GM18858 (cell line): Measurements from ENCODE around the gene FAM181A.

Experiments used
- ATAC-seq: cut with Tn5 transposase; IDR thresholded peaks from one replicate; pipeline ENCODE4 v1.9.1; 2021; ENCODE audit not compliant: unreplicated experiment

FAM181A gene

DNA sequence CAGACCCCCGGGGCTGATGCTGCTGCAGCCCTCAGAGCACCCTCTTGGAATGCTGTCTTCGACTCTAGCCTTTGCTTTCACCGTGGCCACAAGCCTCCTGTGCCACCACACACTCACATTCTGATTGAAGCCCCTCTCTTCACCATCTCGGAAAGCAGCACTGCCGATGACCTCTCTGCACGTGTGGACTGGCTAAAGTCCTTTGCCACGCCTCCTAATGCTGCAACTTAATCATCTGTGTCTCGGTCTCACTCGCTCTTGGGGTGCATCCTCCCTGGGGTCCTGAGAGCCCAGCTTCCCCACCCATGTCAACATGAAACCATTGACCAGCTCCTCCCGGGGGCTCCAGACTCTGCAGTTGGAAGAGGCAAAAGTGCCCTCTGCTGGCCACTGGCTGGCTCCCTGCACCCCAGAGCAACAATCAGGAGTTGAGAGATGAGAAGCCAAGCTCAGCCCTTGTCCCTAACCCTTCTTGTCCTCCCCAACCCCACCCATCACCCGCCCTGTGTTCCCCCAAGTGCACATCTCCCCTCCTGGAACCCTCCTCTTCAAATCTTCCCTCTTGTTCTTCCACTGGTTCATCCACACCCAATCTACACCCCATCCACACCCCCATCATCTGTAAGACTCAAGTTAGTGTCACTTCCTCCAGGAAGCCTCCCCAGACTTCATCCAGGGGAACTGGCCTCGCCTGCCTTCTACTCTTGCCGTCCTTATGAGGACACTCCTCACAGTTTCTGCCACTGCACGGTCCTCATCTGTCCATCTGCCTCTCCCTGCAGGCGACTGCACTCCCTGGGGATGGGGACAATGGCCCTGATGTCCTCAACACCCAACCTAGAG, 23.6 kb upstream of the FAM181A start:
- no peak for ATAC-seq

- no peak for ATAC-seq
Observed at GRCh38 chr14:93905623-93906022, 21.5 kb upstream of the FAM181A start.

DNA sequence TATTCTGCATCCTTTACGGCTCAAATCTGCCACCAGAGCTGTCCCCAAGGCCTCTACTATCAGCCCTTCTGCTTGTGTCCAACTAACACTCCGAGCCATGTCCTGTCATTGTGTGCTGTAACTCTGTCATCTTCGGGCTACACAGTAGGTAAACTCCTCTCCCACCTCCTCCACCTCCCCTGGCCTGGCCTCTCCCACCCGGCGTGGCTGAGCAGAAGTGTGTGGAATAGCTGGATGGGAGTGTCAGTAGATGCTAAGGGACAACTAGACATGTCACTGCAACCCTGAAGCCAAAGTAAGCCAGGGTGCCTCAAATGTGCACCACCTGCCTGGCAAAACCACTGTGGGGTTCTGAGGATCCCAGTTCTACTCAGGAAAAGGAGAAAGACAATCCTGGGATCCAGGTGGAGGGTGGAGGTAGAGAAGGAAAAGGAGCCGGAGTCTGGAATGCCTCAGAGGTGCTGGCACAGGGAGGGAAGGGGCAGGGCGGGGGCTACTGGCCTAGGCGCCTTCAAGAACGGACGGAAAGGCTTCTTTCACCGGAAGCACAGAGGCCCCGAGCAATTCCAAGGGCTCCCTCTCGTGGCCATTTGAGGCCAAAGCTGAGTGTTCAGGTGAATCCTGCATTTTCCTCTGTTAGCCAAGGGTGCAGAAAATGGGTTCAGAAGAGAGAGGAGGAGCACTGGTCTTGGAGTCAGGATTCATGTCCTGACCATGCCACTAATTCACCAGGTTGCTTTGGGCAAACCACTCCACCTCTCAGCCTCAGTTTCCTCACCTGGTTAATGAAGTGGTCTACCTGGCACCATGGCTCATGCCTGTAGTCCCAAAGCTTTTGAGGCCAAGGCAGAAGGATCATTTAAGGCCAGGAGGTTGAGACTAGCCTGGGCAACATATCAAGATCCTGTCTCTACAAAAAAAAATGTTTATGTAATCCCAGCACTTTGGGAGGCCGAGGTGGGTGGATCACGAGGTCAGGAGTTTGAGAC, 20.5 kb upstream of the FAM181A start:
- no peak for ATAC-seq

DNA sequence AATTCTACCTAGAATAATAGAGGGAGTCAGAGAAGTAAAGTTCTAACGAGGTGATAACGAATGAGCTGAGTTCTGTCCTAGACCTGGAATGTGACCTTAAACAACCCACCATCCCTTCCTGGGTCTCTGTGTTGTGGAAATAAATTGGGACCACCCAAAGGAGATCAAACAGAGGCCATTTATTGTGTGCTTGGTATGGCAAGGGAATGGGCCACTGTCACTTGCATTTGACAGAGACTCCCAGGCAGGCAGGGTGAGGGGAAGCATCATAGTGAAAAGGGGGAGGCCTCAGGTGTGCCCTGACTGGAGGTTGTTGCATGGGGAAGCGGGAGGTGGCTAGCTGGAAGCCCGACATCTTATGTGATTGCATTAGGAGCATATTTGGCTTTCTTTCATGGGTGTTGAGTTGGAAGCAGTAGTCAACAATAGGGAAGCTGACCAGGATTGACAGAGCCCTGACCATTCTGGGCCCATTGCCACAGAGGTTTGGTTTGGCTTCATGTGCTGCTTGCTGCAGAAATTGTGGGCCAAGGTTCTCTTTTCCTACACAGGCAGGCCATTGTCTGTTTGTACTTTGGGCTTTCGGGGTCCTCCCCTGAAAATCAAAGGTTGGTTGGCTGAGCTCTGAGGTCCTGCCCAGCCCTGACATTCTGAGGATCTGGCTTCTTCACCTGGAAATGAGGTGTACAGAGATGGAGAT, 17.6 kb upstream of the FAM181A start:
- ATAC-seq: no peak

DNA sequence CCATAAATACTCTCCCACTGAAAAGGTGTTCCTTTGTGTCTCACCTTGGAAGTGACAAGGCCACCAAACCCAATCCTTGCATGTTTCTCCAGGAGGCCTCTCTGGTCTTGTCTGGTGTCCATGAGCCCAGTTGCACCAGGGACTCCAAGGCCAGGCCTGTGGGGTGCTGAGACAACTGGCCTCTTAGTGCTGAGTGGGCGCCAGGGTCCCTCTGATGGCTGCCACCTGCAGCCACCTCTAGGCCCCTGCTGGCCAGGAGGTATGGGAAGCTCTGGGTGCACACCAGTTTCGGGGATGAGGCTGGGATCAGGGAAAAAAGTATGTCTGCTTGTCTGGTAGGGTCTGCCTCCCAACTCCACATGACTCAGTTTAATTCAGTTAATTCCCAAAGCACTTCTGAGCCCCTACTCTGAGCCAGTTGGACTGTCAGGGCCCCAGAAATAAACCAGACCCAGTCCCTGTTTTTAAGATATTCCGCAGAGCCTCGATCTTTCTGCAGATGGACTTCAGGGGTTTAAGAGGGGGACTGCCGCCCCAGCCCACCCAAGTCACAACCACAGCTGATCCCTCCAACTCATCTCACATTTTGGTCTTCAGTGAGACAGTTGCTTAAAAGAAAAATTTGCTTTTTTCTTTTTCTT, 15.0 kb upstream of the FAM181A start:
- ATAC-seq: no peak

DNA sequence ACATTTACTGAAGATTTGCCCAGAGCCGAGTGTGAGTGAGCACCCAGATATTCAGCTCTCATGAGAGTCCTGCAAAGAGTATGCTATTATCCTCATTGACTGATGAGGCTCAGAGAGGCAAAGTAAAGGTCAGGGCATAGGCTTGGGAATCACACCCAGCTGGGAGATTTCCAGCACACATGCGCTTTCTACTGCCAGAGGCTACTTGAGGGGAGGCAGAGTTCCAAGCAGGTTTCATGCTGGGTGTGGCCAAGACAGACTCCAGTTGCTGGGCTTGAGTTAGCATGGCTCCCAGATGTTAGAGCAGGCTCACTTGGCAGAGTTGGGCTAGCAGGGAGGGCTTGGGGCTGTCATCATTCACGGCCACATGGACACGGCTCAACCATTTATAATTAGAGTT, 14.4 kb upstream of the FAM181A start:
- ATAC-seq: no peak

- ATAC-seq: no peak
Observed at GRCh38 chr14:93914278-93914677, 12.9 kb upstream of the FAM181A start.

DNA sequence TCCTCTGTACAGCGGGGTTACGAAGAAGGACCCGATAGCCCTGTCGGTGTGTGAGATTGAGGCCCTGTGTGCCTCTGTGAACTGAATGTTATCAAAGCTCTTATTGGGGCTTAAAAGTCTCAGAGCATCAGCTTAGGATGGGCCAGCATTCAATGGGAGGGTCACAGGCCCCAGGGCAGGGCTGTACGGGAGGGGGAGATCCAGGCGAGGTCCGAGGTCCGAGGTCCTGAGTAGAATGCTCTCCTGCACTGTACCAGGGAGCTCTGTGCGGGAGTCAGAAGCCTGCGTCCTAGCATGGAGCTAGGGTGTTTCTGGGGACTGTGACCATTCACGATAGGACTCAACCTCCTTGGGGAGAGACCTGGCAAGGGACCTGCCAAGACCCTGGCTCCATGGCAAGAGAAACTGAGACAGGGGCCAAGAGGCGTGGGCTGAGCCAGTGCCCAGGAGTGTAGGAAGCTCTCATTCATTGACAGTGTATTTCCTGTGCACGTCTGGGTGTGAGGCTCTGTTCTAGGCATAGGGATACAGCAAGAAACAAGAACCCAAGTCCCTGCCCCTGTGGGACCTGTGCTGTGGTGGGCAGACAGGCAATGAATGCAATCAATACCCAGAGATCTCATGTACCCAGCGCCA, 12.0 kb upstream of the FAM181A start:
- no peak for ATAC-seq

DNA sequence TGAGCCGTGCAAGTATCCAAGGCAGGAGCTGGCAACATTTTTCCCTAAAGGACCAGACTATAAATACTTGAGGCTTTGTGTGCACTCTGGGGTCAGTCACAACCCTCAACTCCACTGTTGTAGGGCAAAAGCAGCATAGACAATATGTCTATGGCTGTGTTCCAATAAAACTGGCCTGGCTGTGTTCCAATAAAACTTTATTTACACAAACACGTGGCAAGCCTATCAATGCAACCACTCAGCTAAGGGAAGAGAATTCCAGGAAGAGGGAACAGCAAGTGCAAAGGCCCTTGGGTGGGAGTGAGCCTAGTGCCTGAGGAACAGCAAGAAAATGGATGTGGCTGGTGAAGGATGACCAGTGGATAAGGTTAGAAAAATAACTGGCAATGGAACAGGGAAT, 11.3 kb upstream of the FAM181A start:
- no peak for ATAC-seq

DNA sequence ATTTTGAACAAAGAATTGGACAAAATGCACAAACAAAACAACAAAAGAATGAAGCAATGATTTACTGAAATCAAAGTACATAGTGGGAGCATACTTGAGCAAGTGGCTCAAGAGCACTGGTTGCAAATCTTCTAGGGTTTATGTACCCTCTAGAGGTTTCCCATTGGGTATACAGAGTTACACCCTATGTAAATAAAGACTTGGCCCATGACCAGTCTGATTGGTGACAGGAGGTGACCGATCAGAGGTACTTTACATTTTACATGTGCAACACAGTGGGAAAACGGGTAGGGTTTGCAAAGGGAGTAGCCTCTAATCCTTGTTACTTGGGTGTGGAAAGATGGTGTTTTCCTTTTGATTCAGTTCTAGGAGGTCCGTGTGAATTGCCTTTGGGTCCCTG, 10.6 kb upstream of the FAM181A start:
- ATAC-seq: no peak

DNA sequence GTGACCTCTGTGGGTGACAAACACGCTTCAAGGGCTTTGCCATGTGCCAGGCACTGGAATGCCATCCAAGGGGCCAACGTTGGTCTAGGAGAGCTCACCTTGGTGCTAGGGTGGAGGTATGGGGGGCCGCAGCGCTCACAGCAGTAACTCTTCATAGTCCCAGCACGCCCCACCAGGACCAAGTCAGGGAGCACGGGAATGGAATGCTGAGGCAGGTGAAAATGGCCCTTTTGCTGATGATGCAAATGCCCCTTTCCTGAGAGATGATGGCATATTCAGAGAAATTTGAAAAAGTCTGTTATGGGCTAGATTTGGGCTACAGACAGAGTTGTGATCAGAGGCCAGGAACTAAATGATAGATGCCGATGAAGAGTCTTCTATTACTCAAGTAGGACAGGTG, 10.0 kb upstream of the FAM181A start:
- no peak for ATAC-seq

- no peak for ATAC-seq
Observed at GRCh38 chr14:93921001-93921806, 5.9 kb upstream of the FAM181A start.

DNA sequence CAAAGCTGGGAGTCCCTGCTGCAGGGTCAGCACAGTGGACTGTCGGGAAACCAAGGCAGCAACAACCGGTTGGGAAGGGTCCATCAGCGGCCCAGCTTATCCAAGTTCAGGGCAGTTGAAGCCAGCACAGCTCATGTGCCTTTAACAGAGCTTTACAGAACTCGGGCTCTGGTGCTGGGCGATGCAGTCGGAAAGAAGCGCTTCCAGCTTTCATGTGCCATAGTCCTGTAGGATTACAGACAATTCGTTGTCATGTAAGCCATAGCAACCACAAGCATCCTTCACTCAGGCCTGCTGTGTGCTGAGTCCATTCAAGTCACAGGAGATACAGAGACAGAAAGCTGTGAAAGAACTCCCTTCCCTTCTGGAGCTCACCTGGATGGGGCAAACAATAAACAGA, 3.5 kb upstream of the FAM181A start:
- ATAC-seq: no peak

GRCh38 chr14:93924592-93925355, 2.4 kb upstream of the FAM181A start:
- ATAC-seq: no peak

- ATAC-seq: no peak
Observed at GRCh38 chr14:93925374-93925895, 1.7 kb upstream of the FAM181A start.

DNA sequence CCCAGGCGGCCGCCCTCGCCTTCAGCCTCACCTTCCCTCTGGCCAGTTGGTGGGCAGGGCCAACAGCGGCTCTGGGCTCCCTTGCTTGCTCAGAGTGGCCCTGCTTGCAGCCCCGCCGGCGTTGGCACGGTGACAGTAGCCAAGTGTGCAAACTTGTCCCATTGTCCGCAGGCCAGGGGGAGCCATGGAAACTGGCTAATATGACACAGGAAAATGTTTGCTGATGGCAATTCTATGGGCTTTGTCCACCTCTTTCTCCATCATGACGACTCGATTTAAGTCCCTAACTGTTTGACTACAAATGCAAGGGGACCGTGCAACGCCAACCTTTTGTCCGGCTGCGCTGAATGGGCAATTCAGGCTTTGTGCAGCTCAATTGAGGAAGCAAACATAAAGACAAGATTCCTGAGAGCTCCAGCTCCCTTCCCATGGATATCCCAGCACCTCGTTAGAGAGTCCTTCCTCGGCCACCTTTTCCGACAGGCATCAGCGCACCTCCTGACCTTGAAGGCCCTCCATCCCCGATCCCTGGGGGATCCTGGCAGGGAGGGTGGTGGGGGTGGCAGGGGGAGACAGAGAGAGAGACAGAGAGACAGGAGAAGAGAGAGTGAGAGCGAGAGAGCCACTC, 785 bp upstream of the FAM181A start:
- no peak for ATAC-seq

- no peak for ATAC-seq
Observed at GRCh38 chr14:93927800-93928145, 629 bp downstream of the FAM181A start.
